ENCODE data around the gene RPP21. TPM values are rescaled to one million over a fixed set of nuclear protein-coding genes. Genes with fewer than 3 reads are reported as not detected.

RPP21 gene
- total RNA-seq, 1 experiment from 2014 or later = 64.0 TPM

DNA sequence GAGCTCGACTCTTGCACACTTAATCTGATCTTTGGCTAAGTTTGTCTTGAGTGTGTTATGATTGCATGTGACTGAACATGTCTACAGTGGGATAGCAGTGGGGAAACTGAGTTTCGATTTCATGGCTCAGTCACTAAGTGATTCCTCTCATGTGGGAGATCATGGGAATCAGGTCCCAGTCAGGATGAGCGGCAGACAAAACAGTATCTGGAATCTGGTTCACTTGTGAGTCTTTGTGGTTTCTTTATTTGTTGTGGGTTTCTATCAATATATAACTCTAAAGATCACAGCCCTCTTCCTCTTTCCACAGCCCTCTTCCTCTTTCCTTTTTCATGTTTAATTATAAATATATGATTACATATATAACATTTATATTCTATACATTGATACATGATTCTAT, 4.0 kb downstream of the RPP21 start:
- Histone ChIP-seq H3K56ac (ENCODE audit: insufficient read length, low read depth, low read length) (no peak overlapping the region), H4K8ac (replicated peaks; ENCODE audit: insufficient read length, low read depth, low read length) (no peak overlapping the region), H3K4me1 (ENCODE audit: insufficient read depth, low read length) (no peaks in the 10 kb centered on the region), H3K9ac (ENCODE audit: extremely low read depth, insufficient read length, low read length) (no peak overlapping the region), H2BK120ac (ENCODE audit: low read depth, low read length, poor library complexity, severe bottlenecking) (no peak overlapping the region), H3K23ac (ENCODE audit: insufficient read length, low read depth, low read length) (no peak overlapping the region), H3K79me2 (ENCODE audit: insufficient read depth, low read length) (no peaks in the 10 kb centered on the region), H3K79me1 (ENCODE audit: insufficient read depth, low read depth, low read length, poor library complexity, severe bottlenecking) (no peaks in the 10 kb centered on the region), H3K9me3 (ENCODE audit: control insufficient read depth, low read depth, low read length) (no peaks in the 10 kb centered on the region), H4K20me1 (ENCODE audit: control insufficient read depth, insufficient read depth, insufficient read length) (no peaks in the 10 kb centered on the region), H2BK5ac (ENCODE audit: insufficient read length, low read length) (no peak overlapping the region), H3K4ac (ENCODE audit: low read depth, low read length) (no peak overlapping the region), H2AFZ (ENCODE audit: low read length) (no peak overlapping the region), H3K23me2 (ENCODE audit: insufficient read length, low read depth, low read length, poor library complexity, severe bottlenecking) (no peaks in the 10 kb centered on the region), H2BK20ac (ENCODE audit: low read depth, low read length, poor library complexity, severe bottlenecking) (no peak overlapping the region), H4K5ac (ENCODE audit: insufficient read length, low read depth, low read length) (no peak overlapping the region), H3K4me2 (ENCODE audit: insufficient read depth, insufficient read length, low read length) (no peak overlapping the region), H2BK15ac (ENCODE audit: low read depth, low read length) (no peak overlapping the region), H4K91ac (ENCODE audit: insufficient read length, low read depth, low read length) (no peak overlapping the region), H2AK5ac (ENCODE audit: insufficient read length, low read length) (no peak overlapping the region), H3K27me3 (ENCODE audit: insufficient read depth, low read length) (no peaks in the 10 kb centered on the region), H3K18ac (ENCODE audit: insufficient read length, low read depth, low read length) (no peak overlapping the region), H2BK12ac (ENCODE audit: insufficient read length, low read depth, low read length) (no peak overlapping the region), H3T11ph (ENCODE audit: low read length) (no peak overlapping the region), H3K27ac (ENCODE audit: insufficient read length, low read depth, low read length) (no peak overlapping the region), H3K14ac (ENCODE audit: insufficient read depth, low read length) (no peak overlapping the region)
- WGBS (ENCODE audit: extremely low coverage, insufficient read length, low lambda C conversion rate) = no CpG with 5 or more reads among the region's 3 CpGs
- no peaks in the 10 kb centered on the region for H3K9me3 Mint-ChIP-seq
- peaks cover 2 to 19% (median 14%) of the 10 kb centered on the region in 3 experiments for H3K36me3 Mint-ChIP-seq (ENCODE audit: insufficient read depth in 1 of 3, low read depth in 3 of 3)
- TF ChIP-seq, protein P1, sequence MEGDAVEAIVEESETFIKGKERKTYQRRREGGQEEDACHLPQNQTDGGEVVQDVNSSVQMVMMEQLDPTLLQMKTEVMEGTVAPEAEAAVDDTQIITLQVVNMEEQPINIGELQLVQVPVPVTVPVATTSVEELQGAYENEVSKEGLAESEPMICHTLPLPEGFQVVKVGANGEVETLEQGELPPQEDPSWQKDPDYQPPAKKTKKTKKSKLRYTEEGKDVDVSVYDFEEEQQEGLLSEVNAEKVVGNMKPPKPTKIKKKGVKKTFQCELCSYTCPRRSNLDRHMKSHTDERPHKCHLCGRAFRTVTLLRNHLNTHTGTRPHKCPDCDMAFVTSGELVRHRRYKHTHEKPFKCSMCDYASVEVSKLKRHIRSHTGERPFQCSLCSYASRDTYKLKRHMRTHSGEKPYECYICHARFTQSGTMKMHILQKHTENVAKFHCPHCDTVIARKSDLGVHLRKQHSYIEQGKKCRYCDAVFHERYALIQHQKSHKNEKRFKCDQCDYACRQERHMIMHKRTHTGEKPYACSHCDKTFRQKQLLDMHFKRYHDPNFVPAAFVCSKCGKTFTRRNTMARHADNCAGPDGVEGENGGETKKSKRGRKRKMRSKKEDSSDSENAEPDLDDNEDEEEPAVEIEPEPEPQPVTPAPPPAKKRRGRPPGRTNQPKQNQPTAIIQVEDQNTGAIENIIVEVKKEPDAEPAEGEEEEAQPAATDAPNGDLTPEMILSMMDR (conservative IDR thresholded peaks at IDR 0.05) = no peak
- peaks cover 10% of the 10 kb centered on the region in 2 experiments for H3K4me1 Mint-ChIP-seq
- H3K4me3 Mint-ChIP-seq = no peak overlapping the region
- DNase-seq = no peak
- H3K27me3 Mint-ChIP-seq (ENCODE audit: low read depth) = peaks cover 4% of the 10 kb centered on the region
- H3K27ac Mint-ChIP-seq = no peak overlapping the region
